HTR-8/SVneo (cell line): Measurements from ENCODE around the gene AP3B1.

Experiments
- DNase-seq: peaks from one replicate; pipeline ENCODE4 v3.0.0; 2011; ENCODE audit warnings: low spot score, mixed read lengths; ENCODE audit not compliant: insufficient read length
- FAIRE-seq: peaks from 2 replicates; lab custom pipeline; 2011; peaks lifted over from hg19 to GRCh38; lab: Jason Lieb, UNC

AP3B1 gene

GRCh38 chr5:78291687-78292086, 2.8 kb downstream of the AP3B1 start:
- FAIRE-seq (no peak), DNase-seq (no peak)

- FAIRE-seq, result no peak
These were observed 4.6 kb downstream of the AP3B1 start for GRCh38 chr5:78289911-78290310.

GRCh38 chr5:78288246-78288645, 6.3 kb downstream of the AP3B1 start:
- no peak for DNase-seq
- FAIRE-seq, result no peak

More at GRCh38 chr5:78289911-78290310, 4.6 kb downstream of the AP3B1 start:
- DNase-seq, result no peak

DNA sequence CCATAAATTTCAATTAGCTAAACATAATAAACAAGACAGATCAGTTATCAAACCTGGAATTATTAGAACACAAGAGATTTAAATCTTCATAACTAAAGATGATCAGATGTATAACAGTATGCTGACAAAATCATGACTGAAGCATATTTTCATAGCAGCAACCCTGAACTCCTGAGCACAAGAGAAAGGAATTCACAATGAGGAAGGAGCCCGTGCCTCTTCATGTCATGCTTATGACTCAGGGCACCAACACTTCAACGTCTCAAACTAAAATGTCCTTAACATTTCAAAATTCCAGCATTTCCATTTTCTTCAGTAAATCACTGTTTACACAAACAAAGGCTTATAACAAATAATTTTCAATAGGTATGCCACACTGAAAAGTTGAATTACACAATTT, 6.7 kb downstream of the AP3B1 start:
- no peak for FAIRE-seq

GRCh38 chr5:78287169-78287568, 7.3 kb downstream of the AP3B1 start:
- FAIRE-seq, result no peak
- no peak for DNase-seq

More for the DNA sequence above, 6.7 kb downstream of the AP3B1 start:
- peak; percentile 66 for DNase-seq

DNA sequence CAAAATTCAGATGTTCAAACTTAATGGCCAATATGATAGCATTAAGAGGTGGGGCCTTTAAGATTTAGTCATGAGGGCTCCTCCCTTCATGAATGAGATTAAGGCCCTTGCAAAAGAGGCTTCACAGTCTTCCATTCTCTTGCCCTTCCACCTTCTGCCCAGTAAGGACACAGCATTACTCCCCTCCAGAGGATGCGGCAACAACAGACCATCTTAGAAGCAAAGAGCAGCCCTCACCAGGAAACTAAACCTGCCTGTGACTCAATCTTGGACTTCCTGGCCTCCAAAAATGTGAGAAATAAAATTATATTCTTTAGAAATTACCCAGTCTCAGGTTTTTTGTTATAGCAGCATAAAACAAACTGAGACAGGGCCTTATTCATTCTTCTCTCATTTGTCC, 8.2 kb downstream of the AP3B1 start:
- DNase-seq, result no peak
- FAIRE-seq, result no peak

DNA sequence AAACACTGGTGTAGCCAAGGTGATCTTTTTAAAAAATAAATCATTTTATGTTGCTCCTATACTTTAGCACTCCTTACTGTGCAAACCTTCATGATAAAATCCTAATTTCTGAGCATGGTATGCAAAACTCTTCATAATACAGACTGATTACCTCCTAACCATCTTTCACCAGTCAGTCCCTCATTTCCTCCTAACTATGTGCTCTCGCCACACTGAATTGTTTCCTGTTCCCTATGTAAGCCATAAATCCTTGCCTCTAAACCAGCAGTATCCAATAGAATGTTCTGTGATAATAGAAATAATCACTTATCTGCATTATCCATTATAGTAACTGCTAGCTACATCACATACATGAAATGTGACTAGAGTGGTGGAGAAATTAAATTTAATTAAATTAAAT, 10.7 kb downstream of the AP3B1 start:
- no peak for DNase-seq
- peak; percentile 46 for FAIRE-seq

DNA sequence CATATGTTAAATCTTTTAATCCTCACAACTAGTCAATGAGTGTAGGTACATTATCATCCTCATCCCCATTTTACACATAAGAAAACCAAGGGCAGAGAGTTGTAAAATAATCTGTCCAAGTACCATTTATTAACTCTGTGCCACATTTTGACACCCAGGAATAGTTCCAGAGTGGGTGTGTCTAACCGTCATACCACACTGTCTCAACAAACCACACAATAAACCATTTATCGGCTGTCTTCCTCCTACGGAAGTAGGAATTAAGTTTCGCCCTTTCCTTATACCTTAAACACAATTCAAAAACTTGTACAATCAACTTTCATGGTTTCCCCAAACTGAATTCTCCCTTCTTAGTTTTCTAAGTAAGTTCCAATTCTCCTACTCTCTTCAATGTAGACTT, 11.4 kb downstream of the AP3B1 start:
- no peak for FAIRE-seq

DNA sequence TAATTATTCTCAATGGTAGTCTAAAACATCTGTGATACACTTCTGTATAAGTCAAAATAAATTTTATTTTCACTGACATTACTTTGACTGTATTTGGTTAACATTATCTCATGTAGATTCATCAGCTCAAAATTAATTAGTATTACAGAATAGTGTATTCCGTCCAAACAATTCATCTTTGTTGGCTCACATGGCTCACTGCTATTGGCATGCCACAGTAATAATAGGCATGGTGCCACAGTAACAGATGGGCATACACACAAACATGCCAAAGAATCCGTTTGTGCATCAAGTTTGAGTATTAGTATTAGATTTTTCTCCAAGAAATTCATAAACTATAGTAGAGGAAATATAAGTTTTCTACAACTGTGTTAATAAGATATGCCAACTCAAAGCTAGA, 14.2 kb downstream of the AP3B1 start:
- no peak for DNase-seq
- no peak for FAIRE-seq

More for the DNA sequence above, 11.4 kb downstream of the AP3B1 start:
- no peak for DNase-seq

GRCh38 chr5:78279194-78279593, 15.3 kb downstream of the AP3B1 start:
- no peak for FAIRE-seq
- DNase-seq, result no peak

DNA sequence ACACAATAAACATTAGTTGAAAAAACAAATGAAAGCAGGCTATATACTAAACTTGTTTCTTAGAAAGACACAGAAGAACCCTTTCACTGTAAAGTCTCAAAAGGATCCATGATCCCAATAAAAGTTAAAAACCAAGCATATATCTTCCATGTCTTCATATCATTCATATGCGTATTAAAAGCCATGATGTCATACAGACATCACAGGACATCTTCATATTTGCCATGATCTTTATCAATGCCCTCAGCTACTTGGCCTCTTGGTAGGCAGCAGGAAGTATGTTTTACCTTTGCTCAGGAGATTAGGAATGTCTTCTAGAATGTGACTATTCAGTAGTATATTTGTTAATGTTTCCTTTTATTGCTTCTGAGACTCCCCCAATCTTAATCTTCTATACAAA, 16.8 kb downstream of the AP3B1 start:
- FAIRE-seq (no peak), DNase-seq (no peak)

DNA sequence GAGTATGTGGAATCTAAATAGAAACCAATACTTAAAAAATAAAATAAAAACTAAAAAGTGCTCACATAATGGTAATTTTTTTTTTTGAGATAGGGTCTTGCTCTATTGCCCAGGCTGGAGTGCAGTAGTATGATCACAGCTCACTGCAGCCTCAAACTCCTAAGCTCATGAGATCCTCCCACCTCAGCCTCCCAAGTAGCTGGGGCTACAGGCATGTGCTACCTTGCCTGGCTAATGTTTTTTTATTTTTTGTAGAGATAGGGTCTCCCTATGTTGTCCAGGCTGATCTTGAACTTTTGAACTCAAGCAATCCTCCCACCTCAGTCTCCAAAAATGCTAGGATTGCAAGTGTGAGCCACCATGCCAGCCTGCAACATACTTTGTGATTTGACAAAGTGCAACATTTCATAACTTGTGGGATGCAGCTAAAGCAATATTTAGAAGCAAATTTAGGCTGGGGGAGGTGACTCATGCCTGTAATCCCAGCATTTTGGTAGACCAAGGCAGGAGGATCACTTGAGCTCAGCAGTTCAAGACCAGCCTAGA, 18.4 kb downstream of the AP3B1 start:
- FAIRE-seq, result peak; percentile 40

DNA sequence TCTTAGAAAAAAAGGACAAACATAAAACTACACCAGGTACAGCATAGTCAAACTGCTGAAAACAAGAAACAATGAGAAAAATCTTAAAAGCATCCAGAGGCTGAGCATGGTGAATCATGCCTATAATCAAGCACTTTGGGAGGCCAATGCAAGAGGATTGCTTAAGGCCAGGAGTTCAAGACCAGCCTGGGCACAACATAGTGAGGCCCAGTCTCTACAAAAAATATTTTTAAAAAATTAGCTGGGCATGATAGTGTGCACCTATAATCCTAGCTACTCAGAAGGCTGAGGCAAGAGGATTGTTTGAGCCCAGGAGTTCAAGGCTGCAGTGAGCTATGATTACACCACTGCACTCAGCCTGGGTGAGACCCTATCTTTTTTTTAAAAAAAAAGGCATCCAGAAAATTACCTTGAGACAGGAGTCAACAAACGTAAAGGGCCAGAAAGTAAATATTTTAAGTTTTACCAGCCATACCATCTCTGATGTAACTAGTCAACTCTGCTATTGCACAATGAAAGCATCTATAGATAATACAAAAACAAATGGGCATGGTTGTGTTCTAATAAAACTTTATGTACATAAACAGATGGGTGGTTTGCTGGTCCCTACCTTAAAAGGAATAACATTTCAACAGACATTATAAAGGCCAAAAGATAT, 19.8 kb downstream of the AP3B1 start:
- FAIRE-seq, result no peak

More for the DNA sequence above, 18.4 kb downstream of the AP3B1 start:
- no peak for DNase-seq

GRCh38 chr5:78273436-78273835, 21.1 kb downstream of the AP3B1 start:
- DNase-seq (no peak), FAIRE-seq (no peak)

More for the DNA sequence above, 19.8 kb downstream of the AP3B1 start:
- no peak for DNase-seq

DNA sequence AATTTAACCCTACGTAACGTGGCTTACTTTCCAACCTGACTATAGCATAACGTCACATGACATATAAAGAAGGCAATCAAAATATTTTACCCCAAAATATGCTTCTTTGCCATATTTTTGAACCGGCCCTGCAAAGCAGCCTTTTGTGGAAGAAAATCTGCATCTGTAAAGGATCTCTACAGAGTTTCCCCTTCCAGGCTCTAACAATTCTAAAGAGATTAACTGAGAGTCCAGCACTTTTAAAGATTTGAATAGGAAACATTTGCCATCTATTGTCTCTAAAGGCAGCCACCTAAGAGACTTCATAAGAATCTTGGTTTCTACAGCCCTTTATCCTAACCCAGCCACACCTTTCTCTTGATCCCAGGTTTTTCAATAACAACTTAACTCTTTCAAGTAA, 22.7 kb downstream of the AP3B1 start:
- DNase-seq, result no peak
- no peak for FAIRE-seq

DNA sequence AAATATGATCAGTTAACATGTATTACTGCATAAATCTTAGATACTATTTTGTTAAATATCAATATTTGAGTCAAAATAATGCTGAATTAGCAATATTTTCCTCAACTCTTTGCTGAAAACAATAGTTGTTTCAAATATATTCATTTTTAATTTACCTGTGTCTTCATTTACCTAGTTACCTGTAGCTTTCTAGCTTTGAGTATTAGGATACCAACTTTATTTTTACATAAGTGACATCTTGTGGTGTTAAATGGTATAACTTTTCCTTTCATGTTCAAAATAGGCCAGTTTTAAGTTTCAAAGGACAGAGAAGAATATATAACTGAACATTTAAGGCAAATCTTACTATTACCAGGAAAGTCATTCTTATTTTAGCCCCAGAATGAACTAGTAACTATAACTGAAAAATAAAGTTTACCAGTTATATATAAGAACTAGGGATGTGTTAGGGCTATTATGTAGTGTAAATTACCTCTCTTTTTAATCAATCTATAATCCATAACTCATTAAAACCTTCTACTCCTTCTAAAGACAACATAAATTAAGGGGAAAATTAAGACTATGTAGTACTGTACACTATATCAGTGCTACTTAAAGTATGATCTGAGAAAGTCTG, 25.3 kb downstream of the AP3B1 start:
- no peak for FAIRE-seq
- no peak for DNase-seq

- FAIRE-seq, result no peak
- no peak for DNase-seq
These were observed 26.1 kb downstream of the AP3B1 start for GRCh38 chr5:78268356-78268755.

GRCh38 chr5:78265163-78265562, 29.3 kb downstream of the AP3B1 start:
- DNase-seq, result no peak
- no peak for FAIRE-seq

GRCh38 chr5:78264600-78264999, 29.9 kb downstream of the AP3B1 start:
- no peak for FAIRE-seq
- no peak for DNase-seq

DNA sequence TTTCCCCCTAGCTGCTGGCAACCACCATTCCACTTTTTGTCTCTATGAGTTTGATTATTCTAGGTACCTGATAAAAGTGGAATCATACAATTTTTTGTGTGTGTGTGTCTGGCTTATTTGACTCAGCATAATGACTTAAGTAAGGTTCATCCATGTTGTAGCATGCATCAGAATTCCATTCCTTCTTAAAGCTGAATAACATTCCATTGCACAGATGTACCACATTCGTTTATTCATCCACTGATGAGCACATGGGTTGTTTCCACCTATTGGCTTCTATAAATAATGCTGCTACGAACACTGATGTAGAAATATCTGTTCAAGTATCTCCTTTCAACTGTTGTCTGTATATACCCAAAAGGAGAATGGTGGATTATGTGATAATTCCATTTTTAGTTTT, 33.7 kb downstream of the AP3B1 start:
- DNase-seq (no peak), FAIRE-seq (no peak)

DNA sequence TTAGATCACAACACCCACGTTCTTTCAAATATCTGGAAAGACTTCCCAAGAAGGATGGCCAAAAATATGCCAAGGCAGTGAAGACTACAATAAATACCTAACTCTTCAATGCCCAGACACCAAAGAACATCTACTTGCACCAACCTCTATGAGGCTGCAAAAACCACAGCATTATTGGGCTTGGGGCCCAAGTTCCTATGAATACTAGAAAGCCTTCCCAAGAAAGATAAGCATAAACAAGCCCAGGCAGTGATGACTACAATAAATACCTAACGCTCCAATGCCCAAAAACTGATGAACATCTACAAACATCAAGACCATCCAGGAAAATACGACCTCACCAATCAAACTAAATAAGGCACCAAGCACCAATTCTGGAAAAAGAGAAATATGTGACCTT, 41.3 kb downstream of the AP3B1 start:
- DNase-seq (no peak), FAIRE-seq (no peak)

GRCh38 chr5:78252715-78253114, 41.8 kb downstream of the AP3B1 start:
- DNase-seq (no peak), FAIRE-seq (no peak)
